OCI-LY1 (cell line): ENCODE measurements around the gene MAPK9.

Experiments
- H2AFZ ChIP-seq: fragments of 200-600 bp; sonication (generic), shearing (Covaris generic); 2 replicates; pipeline ENCODE4 v1.6.0; 2014; ENCODE audit warnings: antibody characterized with exemption, mild to moderate bottlenecking, low read length
- H3F3A ChIP-seq: fragments of 200-600 bp; sonication (generic), shearing (Covaris generic); 2 replicates; pipeline ENCODE4 v1.6.0; 2014; ENCODE audit warnings: mild to moderate bottlenecking, antibody characterized with exemption, low read length, moderate library complexity; ENCODE audit not compliant: insufficient read depth
- H3K27ac ChIP-seq: fragments of 200-600 bp; sonication (generic); 2 replicates; pipeline ENCODE4 v1.5.1; 2014; ENCODE audit warnings: low read length, mixed run types, mild to moderate bottlenecking, low read depth; ENCODE audit not compliant: poor library complexity, severe bottlenecking
- H3K27me3 ChIP-seq: fragments of 200-600 bp; sonication (generic); 2 replicates; pipeline ENCODE4 v1.6.0; 2014; ENCODE audit warnings: antibody characterized with exemption, mild to moderate bottlenecking, low read length, moderate library complexity; ENCODE audit not compliant: insufficient read depth
- H3K36me3 ChIP-seq: fragments of 200-600 bp; sonication (generic); 2 replicates; pipeline ENCODE4 v1.6.1; 2014; ENCODE audit warnings: mild to moderate bottlenecking, antibody characterized with exemption, low read length, moderate library complexity, mixed read lengths; ENCODE audit not compliant: insufficient read depth
- H3K4me1 ChIP-seq: fragments of 200-600 bp; sonication (generic); 2 replicates; pipeline ENCODE4 v1.5.1; 2014; ENCODE audit warnings: mild to moderate bottlenecking, low read length, moderate library complexity; ENCODE audit not compliant: insufficient read depth, severe bottlenecking
- H3K4me2 ChIP-seq: fragments of 200-600 bp; sonication (generic), shearing (Covaris generic); 2 replicates; pipeline ENCODE4 v1.6.1; 2014; ENCODE audit warnings: low read length
- H3K4me3 ChIP-seq: fragments of 200-600 bp; sonication (generic); 2 replicates; pipeline ENCODE4 v1.5.1; 2014; ENCODE audit warnings: low read length, low read depth, mild to moderate bottlenecking, mixed read lengths; ENCODE audit not compliant: poor library complexity, severe bottlenecking
- H3K79me2 ChIP-seq: fragments of 200-600 bp; shearing (Covaris generic); 2 replicates; pipeline ENCODE4 v1.6.1; 2016; ENCODE audit warnings: mixed run types, low read length, mixed read lengths; ENCODE audit not compliant: insufficient read depth
- H3K9ac ChIP-seq: fragments of 200-600 bp; sonication (generic), shearing (Covaris generic); 2 replicates; pipeline ENCODE4 v1.6.1; 2014; ENCODE audit warnings: mild to moderate bottlenecking, low read length, mixed read lengths
- H3K9me2 ChIP-seq: fragments of 200-600 bp; sonication (generic), shearing (Covaris generic); 2 replicates; pipeline ENCODE4 v1.6.1; 2014; ENCODE audit warnings: low read depth, mild to moderate bottlenecking, low read length, mixed read lengths
- H3K9me3 ChIP-seq: fragments of 200-600 bp; shearing (Covaris generic); 2 replicates; pipeline ENCODE4 v1.6.1; 2014; ENCODE audit warnings: low read length, mixed read lengths
- H4K20me1 ChIP-seq: fragments of 200-600 bp; sonication (generic), shearing (Covaris generic); 2 replicates; pipeline ENCODE4 v1.6.0; 2016; ENCODE audit warnings: mild to moderate bottlenecking, low read length; ENCODE audit not compliant: insufficient read depth
- CTCF ChIP-seq: fragments of 200-600 bp; sonication (generic), shearing (Covaris generic); IDR thresholded peaks from 2 replicates; pipeline ENCODE4 v1.5.1; 2017; ENCODE audit warnings: mild to moderate bottlenecking, antibody characterized with exemption, low read length, moderate library complexity, mixed read lengths
- EZH2 ChIP-seq: fragments of 200-600 bp; sonication (generic), shearing (Covaris generic); IDR thresholded peaks from 2 replicates; pipeline ENCODE4 v1.8.0; 2017; ENCODE audit warnings: borderline replicate concordance, mixed run types, mild to moderate bottlenecking, antibody characterized with exemption, low read length, moderate library complexity, mixed read lengths

The MAPK9 gene

GRCh38 chr5:180323160-180323559 lies 31.3 kb upstream of the MAPK9 start:
- TF ChIP-seq EZH2 (no peak), CTCF (no peak)

DNA sequence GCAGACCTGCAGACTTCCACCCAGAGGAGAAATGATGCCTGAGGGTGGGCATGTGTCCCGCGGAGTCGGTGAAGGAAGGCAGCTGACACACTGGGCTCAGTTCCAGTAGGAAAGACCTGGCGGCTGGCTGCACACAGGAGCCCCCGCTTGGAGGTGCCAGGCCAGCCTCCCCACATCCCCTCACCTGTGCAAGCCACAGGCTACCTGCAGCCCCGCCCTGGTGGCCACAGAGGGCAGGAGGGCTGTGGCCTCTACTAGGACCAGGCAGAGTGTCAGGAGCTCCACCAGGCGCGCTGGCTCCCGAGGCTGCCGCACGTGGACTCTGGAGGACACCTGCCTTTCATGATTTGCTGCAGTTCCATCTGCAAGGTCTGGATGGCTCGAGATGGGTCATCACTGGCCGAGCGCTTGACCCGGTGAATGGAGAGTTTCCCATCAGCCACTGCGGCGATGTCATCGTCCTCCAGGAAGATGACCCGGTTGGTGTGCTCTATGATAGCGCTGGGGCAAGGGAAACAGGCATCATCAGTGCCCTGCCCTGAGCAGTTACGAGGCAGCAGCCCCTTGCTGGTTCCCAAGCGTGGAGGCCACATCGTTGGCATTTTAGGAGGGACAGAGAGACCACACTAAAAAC lies 26.7 kb upstream of the MAPK9 start:
- TF ChIP-seq CTCF (no peak), EZH2 (no peak)
- H3K27ac ChIP-seq: no peak overlapping the region
- no peaks in the 10 kb centered on the region for H3K36me3 ChIP-seq

More at GRCh38 chr5:180323160-180323559, 31.3 kb upstream of the MAPK9 start:
- Histone ChIP-seq H4K20me1 (no peaks in the 10 kb centered on the region), H3K9ac (no peak overlapping the region), H3K4me2 (no peak overlapping the region), H3K9me3 (no peaks in the 10 kb centered on the region), H3K9me2 (no peaks in the 10 kb centered on the region), H3K27ac (no peak overlapping the region), H3K27me3 (no peaks in the 10 kb centered on the region), H3K79me2 (no peaks in the 10 kb centered on the region), H3K4me1 (peaks cover under 1% of the 10 kb centered on the region), H2AFZ (no peak overlapping the region), H3F3A (no peaks in the 10 kb centered on the region), H3K36me3 (no peaks in the 10 kb centered on the region), H3K4me3 (no peak overlapping the region)

GRCh38 chr5:180316586-180316985 lies 24.7 kb upstream of the MAPK9 start:
- Histone ChIP-seq H3K79me2 (no peaks in the 10 kb centered on the region), H3K27me3 (no peaks in the 10 kb centered on the region), H4K20me1 (no peaks in the 10 kb centered on the region), H3K4me3 (no peak overlapping the region), H3K36me3 (no peaks in the 10 kb centered on the region), H3F3A (no peaks in the 10 kb centered on the region), H3K27ac (no peak overlapping the region), H3K4me2 (no peak overlapping the region), H3K9ac (no peak overlapping the region), H3K4me1 (no peaks in the 10 kb centered on the region), H3K9me3 (no peaks in the 10 kb centered on the region), H2AFZ (no peak overlapping the region), H3K9me2 (no peaks in the 10 kb centered on the region)
- TF ChIP-seq CTCF (no peak), EZH2 (no peak)

More for the DNA sequence above, 26.7 kb upstream of the MAPK9 start:
- H2AFZ ChIP-seq: no peak overlapping the region
- H3K27me3 ChIP-seq: no peaks in the 10 kb centered on the region
- no peaks in the 10 kb centered on the region for H3K4me1 ChIP-seq
- H3K4me2 ChIP-seq: no peak overlapping the region
- H3K9me2 ChIP-seq: no peaks in the 10 kb centered on the region
- no peaks in the 10 kb centered on the region for H3F3A ChIP-seq
- no peaks in the 10 kb centered on the region for H3K9me3 ChIP-seq
- no peaks in the 10 kb centered on the region for H4K20me1 ChIP-seq
- H3K4me3 ChIP-seq: no peak overlapping the region
- no peaks in the 10 kb centered on the region for H3K79me2 ChIP-seq
- H3K9ac ChIP-seq: no peak overlapping the region
